ENCODE results near the gene CR2. TPM values are rescaled to one million over a fixed set of nuclear protein-coding genes. Genes with fewer than 3 reads are reported as not detected.

The CR2 gene
- total RNA-seq, 4 donors from 2014 or later: not detected

- Histone ChIP-seq H3K36me3 (no peaks in the 10 kb centered on the region), H3K9me3 (no peaks in the 10 kb centered on the region), H3K27ac (no peak overlapping the region), H3K27me3 (no peaks in the 10 kb centered on the region), H3K4me1 (no peaks in the 10 kb centered on the region), H3K4me3 (no peak overlapping the region)
- TF ChIP-seq CTCF (IDR thresholded peaks at IDR 0.05) (no peak), EP300 (IDR thresholded peaks at IDR 0.05) (no peak), POLR2A (IDR thresholded peaks at IDR 0.05) (no peak)
- 49 to 54% methylated on average over 5 of the region's 5 CpGs for WGBS, 2 donors
- DNase-seq (ENCODE audit: low spot score in 2 of 2): no peak
Measured at GRCh38 chr1:207444514-207445217, 9.5 kb upstream of the CR2 start.

- Histone ChIP-seq H3K4me1 (peaks cover 0 to 17% (median 11%) of the 10 kb centered on the region in 4 donors), H3K36me3 (no peaks in the 10 kb centered on the region), H3K4me3 (peak overlapping the region in 1 of 4 donors; percentile 56), H3K27me3 (peaks cover 0 to 38% of the 10 kb centered on the region in 2 donors), H3K27ac (peak overlapping the region in 1 of 4 donors; percentile 51), H3K9me3 (no peaks in the 10 kb centered on the region)
- no peak for TF ChIP-seq EP300 (IDR thresholded peaks at IDR 0.05)
- TF ChIP-seq CTCF (IDR thresholded peaks at IDR 0.05): no peak
- no peak for TF ChIP-seq POLR2A (IDR thresholded peaks at IDR 0.05)
- no peak for DNase-seq (ENCODE audit: low spot score in 2 of 2)
- whole genome bisulfite sequencing, 2 donors: 29 to 31% methylated on average over 1 of the region's 1 CpG
Measured at GRCh38 chr1:207453710-207454045, 450 bp upstream of the CR2 start.

- TF ChIP-seq CTCF (IDR thresholded peaks at IDR 0.05) (no peak), EP300 (IDR thresholded peaks at IDR 0.05) (no peak), POLR2A (IDR thresholded peaks at IDR 0.05) (no peak)
- Histone ChIP-seq H3K36me3 (no peaks in the 10 kb centered on the region), H3K9me3 (no peaks in the 10 kb centered on the region), H3K27me3 (peaks cover 0 to 38% of the 10 kb centered on the region in 2 donors), H3K4me3 (peak overlapping the region in 1 of 4 donors; percentile 53), H3K4me1 (peaks cover 0 to 17% (median 11%) of the 10 kb centered on the region in 4 donors), H3K27ac (no peak overlapping the region)
- 53 to 55% methylated on average over 6 of the region's 6 CpGs for WGBS, 2 donors
- no peak for DNase-seq (ENCODE audit: low spot score in 2 of 2)
Measured at GRCh38 chr1:207455183-207455754, 1.1 kb downstream of the CR2 start.

DNA sequence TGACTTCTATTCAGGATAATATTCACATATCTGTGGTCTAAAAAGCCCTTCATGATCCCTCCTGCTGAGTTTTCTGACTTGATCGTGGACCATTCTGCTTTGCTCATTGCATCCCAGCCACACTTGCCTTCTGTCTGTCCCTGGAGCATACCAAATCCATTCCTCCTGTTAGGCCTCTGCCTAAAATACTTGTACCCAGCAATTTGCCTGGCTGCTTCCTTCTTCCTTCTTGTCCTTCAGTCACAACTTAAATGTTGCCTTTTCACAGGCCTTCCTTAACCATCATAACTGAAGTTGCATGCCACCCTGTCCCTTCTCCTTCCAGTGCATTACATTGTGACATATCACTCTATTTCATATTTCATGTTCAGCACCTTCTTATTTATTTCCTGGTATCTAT, 4.3 kb downstream of the CR2 start:
- Histone ChIP-seq H3K4me3 (no peak overlapping the region), H3K27me3 (peaks cover 0 to 26% of the 10 kb centered on the region in 2 donors), H3K9me3 (no peaks in the 10 kb centered on the region), H3K27ac (no peak overlapping the region), H3K4me1 (peaks cover 0 to 17% (median 11%) of the 10 kb centered on the region in 4 donors), H3K36me3 (no peaks in the 10 kb centered on the region)
- no peak for TF ChIP-seq EP300 (IDR thresholded peaks at IDR 0.05)
- TF ChIP-seq POLR2A (IDR thresholded peaks at IDR 0.05): no peak
- TF ChIP-seq CTCF (IDR thresholded peaks at IDR 0.05): no peak
- 72 to 80% methylated on average over 1 of the region's 1 CpG for WGBS, 2 donors
- DNase-seq (ENCODE audit: low spot score in 2 of 2): no peak

GRCh38 chr1:207459008-207459407, 4.9 kb downstream of the CR2 start:
- WGBS, 2 donors: 81 to 87% methylated on average over 2 of the region's 2 CpGs

More at GRCh38 chr1:207459008-207459407, 4.9 kb downstream of the CR2 start:
- no peak for TF ChIP-seq EP300 (IDR thresholded peaks at IDR 0.05)
- TF ChIP-seq CTCF (IDR thresholded peaks at IDR 0.05): no peak
- TF ChIP-seq POLR2A (IDR thresholded peaks at IDR 0.05): no peak
- Histone ChIP-seq H3K27ac (no peak overlapping the region), H3K36me3 (no peaks in the 10 kb centered on the region), H3K4me3 (no peak overlapping the region), H3K4me1 (peaks cover 0 to 13% (median 6%) of the 10 kb centered on the region in 4 donors), H3K9me3 (no peaks in the 10 kb centered on the region), H3K27me3 (peaks cover 0 to 20% of the 10 kb centered on the region in 2 donors)
- DNase-seq (ENCODE audit: low spot score in 2 of 2): no peak

Data from tibial nerve (tissue), 4 donors.